ENCODE measurements around the gene RNF214. TPM values are rescaled to one million over a fixed set of nuclear protein-coding genes. Genes with fewer than 3 reads are reported as not detected.
A peak's percentile ranks its signal among the peaks of the same experiment; 100 is the strongest.

RNF214 gene
- total RNA-seq, 2 donors from 2014 or later, result 10.2 to 12.5 TPM

- ATAC-seq (no peak), DNase-seq (no peak)
- TF ChIP-seq, protein P1, sequence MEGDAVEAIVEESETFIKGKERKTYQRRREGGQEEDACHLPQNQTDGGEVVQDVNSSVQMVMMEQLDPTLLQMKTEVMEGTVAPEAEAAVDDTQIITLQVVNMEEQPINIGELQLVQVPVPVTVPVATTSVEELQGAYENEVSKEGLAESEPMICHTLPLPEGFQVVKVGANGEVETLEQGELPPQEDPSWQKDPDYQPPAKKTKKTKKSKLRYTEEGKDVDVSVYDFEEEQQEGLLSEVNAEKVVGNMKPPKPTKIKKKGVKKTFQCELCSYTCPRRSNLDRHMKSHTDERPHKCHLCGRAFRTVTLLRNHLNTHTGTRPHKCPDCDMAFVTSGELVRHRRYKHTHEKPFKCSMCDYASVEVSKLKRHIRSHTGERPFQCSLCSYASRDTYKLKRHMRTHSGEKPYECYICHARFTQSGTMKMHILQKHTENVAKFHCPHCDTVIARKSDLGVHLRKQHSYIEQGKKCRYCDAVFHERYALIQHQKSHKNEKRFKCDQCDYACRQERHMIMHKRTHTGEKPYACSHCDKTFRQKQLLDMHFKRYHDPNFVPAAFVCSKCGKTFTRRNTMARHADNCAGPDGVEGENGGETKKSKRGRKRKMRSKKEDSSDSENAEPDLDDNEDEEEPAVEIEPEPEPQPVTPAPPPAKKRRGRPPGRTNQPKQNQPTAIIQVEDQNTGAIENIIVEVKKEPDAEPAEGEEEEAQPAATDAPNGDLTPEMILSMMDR (IDR thresholded peaks at IDR 0.05), result no peak
- TF ChIP-seq POLR2A (IDR thresholded peaks at IDR 0.05), result no peak
- peaks cover 31% of the 10 kb centered on the region for H3K4me1 ChIP-seq
- intact Hi-C loops (cut with DNase I), result no loop called here
- peak overlapping the region in 3 of 4 donors; percentile 4 to 15 (median 8) for H3K27ac ChIP-seq
- H3K36me3 ChIP-seq (replicated peaks in 1 of 2; ENCODE audit: insufficient read depth in 1 of 2, low read depth in 2 of 2), result peaks cover 0 to 2% of the 10 kb centered on the region in 2 donors
- 96 to 97% methylated on average over 7 of the region's 7 CpGs for WGBS, 2 donors
- H3K27me3 ChIP-seq, result no peaks in the 10 kb centered on the region
- H3K9me3 ChIP-seq, result no peaks in the 10 kb centered on the region
- no peak overlapping the region for H3K4me3 ChIP-seq
Observed at GRCh38 chr11:117281869-117282268, 49.4 kb downstream of the RNF214 start.

DNA sequence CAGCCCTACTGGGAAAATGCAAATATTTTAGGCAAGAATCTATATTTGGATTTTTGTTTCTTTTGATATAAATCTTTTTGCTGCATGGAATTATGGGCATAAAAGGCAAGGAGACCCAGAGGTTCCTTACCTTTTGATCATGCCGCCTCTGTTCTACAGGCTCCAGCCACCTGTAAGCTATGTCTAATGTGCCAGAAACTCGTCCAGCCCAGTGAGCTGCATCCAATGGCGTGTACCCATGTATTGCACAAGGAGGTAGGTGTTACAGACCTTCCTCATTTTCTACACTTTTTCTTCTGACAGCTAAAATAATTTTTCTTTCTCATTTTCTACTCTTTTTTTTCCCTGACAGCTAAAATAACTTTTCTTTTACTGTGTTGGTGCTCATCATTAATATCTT is 50.5 kb downstream of the RNF214 start:
- intact Hi-C loops (cut with DNase I), result no loop called here
- H3K36me3 ChIP-seq (replicated peaks in 1 of 2; ENCODE audit: insufficient read depth in 1 of 2, low read depth in 2 of 2), result peaks cover 0 to 2% of the 10 kb centered on the region in 2 donors

GRCh38 chr11:117284053-117284452 is 51.6 kb downstream of the RNF214 start:
- Histone ChIP-seq H3K36me3 (replicated peaks in 1 of 2; ENCODE audit: insufficient read depth in 1 of 2, low read depth in 2 of 2) (peaks cover 0 to 2% of the 10 kb centered on the region in 2 donors), H3K4me1 (peaks cover 48% of the 10 kb centered on the region), H3K4me3 (no peak overlapping the region), H3K27ac (peak overlapping the region in 3 of 4 donors; percentile 11 to 43 (median 36)), H3K9me3 (no peaks in the 10 kb centered on the region), H3K27me3 (no peaks in the 10 kb centered on the region)
- 38 to 55% methylated on average over 2 of the region's 2 CpGs for WGBS, 2 donors
- no peak for ATAC-seq
- intact Hi-C loops (cut with DNase I), result no loop called here
- DNase-seq, result no peak
- TF ChIP-seq, protein P1 (IDR thresholded peaks at IDR 0.05), result no peak

More for the DNA sequence above, 50.5 kb downstream of the RNF214 start:
- 20 to 45% methylated on average over 3 of the region's 3 CpGs for WGBS, 2 donors
- TF ChIP-seq, protein P1 (IDR thresholded peaks at IDR 0.05), result no peak
- TF ChIP-seq POLR2A (IDR thresholded peaks at IDR 0.05), result no peak
- ATAC-seq, result peak; percentile 80
- Histone ChIP-seq H3K9me3 (no peaks in the 10 kb centered on the region), H3K27me3 (no peaks in the 10 kb centered on the region), H3K4me1 (peaks cover 37% of the 10 kb centered on the region), H3K27ac (peak overlapping the region in 3 of 4 donors; percentile 11 to 43 (median 36)), H3K4me3 (no peak overlapping the region)
- peak; percentile 61 to 86 (median 72) for DNase-seq

DNA sequence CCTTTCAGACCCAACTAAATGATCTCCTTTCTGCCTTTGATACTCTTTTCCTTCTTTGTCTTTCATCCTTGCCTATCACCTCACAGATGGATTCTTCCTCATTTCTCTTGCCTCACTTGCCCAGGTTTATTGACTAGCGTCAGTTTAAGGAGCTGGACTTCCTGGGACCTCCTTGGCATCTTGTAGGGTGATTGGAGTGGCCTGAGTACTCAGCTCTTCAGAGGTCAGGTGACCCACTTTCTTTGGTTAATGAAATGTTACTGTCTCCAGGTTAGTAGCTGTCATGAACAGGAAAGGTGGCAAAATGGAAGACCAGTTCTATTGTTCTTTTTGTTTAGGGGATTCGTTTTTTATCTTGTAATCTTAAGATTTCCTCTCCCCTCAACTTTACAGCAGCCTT is 54.1 kb downstream of the RNF214 start:
- H3K27me3 ChIP-seq, result no peaks in the 10 kb centered on the region
- peak overlapping the region in 1 of 4 donors; percentile 48 for H3K27ac ChIP-seq
- peaks cover 0 to 2% of the 10 kb centered on the region in 2 donors for H3K36me3 ChIP-seq (replicated peaks in 1 of 2; ENCODE audit: insufficient read depth in 1 of 2, low read depth in 2 of 2)
- H3K9me3 ChIP-seq, result no peaks in the 10 kb centered on the region
- peaks cover 69% of the 10 kb centered on the region for H3K4me1 ChIP-seq
- DNase-seq (no peak), ATAC-seq (no peak)
- WGBS, 2 donors, result 29 to 41% methylated on average over 2 of the region's 2 CpGs
- intact Hi-C loops (cut with DNase I), result no loop called here
- no peak for TF ChIP-seq POLR2A (IDR thresholded peaks at IDR 0.05)
- TF ChIP-seq, protein P1 (IDR thresholded peaks at IDR 0.05), result no peak
- no peak overlapping the region for H3K4me3 ChIP-seq

- no peak for DNase-seq
- ATAC-seq, result no peak
- H3K9me3 ChIP-seq, result no peaks in the 10 kb centered on the region
- intact Hi-C loops (cut with DNase I), result no loop called here
- H3K27ac ChIP-seq, result peak overlapping the region in 3 of 4 donors; percentile 1 to 48 (median 7)
- TF ChIP-seq, protein P1 (IDR thresholded peaks at IDR 0.05), result no peak
- TF ChIP-seq POLR2A (IDR thresholded peaks at IDR 0.05), result no peak
- WGBS, 2 donors, result 41 to 50% methylated on average over 3 of the region's 3 CpGs
- H3K4me3 ChIP-seq, result no peak overlapping the region
- H3K36me3 ChIP-seq (replicated peaks in 1 of 2; ENCODE audit: insufficient read depth in 1 of 2, low read depth in 2 of 2), result peaks cover 0 to 2% of the 10 kb centered on the region in 2 donors
- no peaks in the 10 kb centered on the region for H3K27me3 ChIP-seq
- peaks cover 76% of the 10 kb centered on the region for H3K4me1 ChIP-seq
Observed at GRCh38 chr11:117287668-117288067, 55.2 kb downstream of the RNF214 start.

Data from body of pancreas (tissue), 4 donors.